Measurements from ENCODE around the gene TEAD1. TPM values are rescaled to one million over a fixed set of nuclear protein-coding genes. Genes with fewer than 3 reads are reported as not detected.
A peak's percentile ranks its signal among the peaks of the same experiment; 100 is the strongest.

TEAD1 gene
- polyA plus RNA-seq, 2 of the 4 experiments (the other 2 are of a cell fraction) = 111 to 112 TPM

DNA sequence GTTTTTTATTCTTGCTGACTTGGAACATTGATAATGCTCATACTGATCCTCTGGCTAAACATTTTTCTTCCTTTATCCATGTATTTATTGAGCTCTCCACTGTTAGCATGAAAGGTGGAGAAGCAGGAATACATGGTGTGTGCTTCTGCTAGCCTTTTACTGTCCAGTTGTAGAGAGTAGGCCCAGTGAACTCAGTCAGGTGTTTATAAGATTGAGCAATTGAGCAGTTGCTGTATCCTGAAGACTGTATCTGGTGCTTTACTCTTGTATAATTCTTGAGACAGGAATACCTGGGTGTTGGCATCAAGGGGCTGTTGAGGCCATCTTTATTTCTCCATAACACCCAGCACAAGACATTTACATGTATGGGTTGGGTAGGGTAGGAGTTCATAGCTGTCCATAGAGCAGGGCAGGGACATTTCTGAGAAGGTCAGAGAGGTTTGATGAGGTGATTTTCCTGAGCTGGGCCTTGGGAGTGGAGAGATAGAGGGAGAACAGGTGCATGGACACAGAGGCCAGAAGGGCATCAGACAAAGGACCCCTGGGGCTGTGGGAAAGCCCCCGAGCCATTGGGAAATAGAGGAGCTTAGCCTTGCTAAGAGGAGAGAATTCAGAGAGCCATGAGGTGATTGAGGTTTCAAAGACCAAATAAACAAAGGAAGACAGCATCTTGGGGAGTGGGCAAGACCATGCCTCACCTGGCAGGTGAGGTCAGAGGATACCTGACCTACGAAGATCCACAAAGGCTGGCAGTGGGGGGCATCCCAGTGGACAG, 155.5 kb downstream of the TEAD1 start:
- CTCF ChIA-PET = interaction anchor here (0.5 to 1.5 kb wide), 6 partner anchors 12 to 541 kb away, joined by 3 to 5 read pairs (median 3); no protein-coding TSS in a partner anchor
- Histone ChIP-seq H3K4me3 (no peak overlapping the region), H3K9me3 (no peaks in the 10 kb centered on the region), H3K27ac (peak overlapping the region in 1 of 2 experiments; percentile 38; a peak in 2 of 6 replicates), H3K4me1 (peaks cover 82% of the 10 kb centered on the region), H3K4me2 (0 out of 3 replicates have a peak overlapping the region, but pooled peaks have one; percentile 88)
- FAIRE-seq (no peak), ATAC-seq (no peak), DNase-seq (ENCODE audit: low read depth in 1 of 2, low spot score in 1 of 2) (no peak)
- WGBS (ENCODE audit: missing lambda C conversion rate) = 90% methylated on average over 2 of the region's 2 CpGs
- POLR2A ChIA-PET = no interaction called here
- no peak for TF ChIP-seq ZC3H11A (IDR thresholded peaks at IDR 0.05)
- TF ChIP-seq, protein P1, sequence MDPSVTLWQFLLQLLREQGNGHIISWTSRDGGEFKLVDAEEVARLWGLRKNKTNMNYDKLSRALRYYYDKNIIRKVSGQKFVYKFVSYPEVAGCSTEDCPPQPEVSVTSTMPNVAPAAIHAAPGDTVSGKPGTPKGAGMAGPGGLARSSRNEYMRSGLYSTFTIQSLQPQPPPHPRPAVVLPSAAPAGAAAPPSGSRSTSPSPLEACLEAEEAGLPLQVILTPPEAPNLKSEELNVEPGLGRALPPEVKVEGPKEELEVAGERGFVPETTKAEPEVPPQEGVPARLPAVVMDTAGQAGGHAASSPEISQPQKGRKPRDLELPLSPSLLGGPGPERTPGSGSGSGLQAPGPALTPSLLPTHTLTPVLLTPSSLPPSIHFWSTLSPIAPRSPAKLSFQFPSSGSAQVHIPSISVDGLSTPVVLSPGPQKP (IDR thresholded peaks at IDR 0.05; ENCODE audit: low read depth, low read length) = no peak
- no peak for TF ChIP-seq POLR2A (IDR thresholded peaks at IDR 0.05; ENCODE audit: low read length)
- no peak for TF ChIP-seq TP53 (CRISPR knock-in tag; IDR thresholded peaks at IDR 0.05)
- TF ChIP-seq HOXA7 (CRISPR knock-in tag; IDR thresholded peaks at IDR 0.05) = no peak
- no peak for TF ChIP-seq ZSCAN20 (CRISPR knock-in tag; IDR thresholded peaks at IDR 0.05)
- TF ChIP-seq, protein P2, sequence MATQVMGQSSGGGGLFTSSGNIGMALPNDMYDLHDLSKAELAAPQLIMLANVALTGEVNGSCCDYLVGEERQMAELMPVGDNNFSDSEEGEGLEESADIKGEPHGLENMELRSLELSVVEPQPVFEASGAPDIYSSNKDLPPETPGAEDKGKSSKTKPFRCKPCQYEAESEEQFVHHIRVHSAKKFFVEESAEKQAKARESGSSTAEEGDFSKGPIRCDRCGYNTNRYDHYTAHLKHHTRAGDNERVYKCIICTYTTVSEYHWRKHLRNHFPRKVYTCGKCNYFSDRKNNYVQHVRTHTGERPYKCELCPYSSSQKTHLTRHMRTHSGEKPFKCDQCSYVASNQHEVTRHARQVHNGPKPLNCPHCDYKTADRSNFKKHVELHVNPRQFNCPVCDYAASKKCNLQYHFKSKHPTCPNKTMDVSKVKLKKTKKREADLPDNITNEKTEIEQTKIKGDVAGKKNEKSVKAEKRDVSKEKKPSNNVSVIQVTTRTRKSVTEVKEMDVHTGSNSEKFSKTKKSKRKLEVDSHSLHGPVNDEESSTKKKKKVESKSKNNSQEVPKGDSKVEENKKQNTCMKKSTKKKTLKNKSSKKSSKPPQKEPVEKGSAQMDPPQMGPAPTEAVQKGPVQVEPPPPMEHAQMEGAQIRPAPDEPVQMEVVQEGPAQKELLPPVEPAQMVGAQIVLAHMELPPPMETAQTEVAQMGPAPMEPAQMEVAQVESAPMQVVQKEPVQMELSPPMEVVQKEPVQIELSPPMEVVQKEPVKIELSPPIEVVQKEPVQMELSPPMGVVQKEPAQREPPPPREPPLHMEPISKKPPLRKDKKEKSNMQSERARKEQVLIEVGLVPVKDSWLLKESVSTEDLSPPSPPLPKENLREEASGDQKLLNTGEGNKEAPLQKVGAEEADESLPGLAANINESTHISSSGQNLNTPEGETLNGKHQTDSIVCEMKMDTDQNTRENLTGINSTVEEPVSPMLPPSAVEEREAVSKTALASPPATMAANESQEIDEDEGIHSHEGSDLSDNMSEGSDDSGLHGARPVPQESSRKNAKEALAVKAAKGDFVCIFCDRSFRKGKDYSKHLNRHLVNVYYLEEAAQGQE (IDR thresholded peaks at IDR 0.05) = no peak
- TF ChIP-seq EHMT2 (IDR thresholded peaks at IDR 0.05; ENCODE audit: low read depth) = no peak
- TF ChIP-seq, protein P3, sequence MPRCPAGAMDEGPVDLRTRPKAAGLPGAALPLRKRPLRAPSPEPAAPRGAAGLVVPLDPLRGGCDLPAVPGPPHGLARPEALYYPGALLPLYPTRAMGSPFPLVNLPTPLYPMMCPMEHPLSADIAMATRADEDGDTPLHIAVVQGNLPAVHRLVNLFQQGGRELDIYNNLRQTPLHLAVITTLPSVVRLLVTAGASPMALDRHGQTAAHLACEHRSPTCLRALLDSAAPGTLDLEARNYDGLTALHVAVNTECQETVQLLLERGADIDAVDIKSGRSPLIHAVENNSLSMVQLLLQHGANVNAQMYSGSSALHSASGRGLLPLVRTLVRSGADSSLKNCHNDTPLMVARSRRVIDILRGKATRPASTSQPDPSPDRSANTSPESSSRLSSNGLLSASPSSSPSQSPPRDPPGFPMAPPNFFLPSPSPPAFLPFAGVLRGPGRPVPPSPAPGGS (IDR thresholded peaks at IDR 0.05) = no peak
- TF ChIP-seq NR3C1 (IDR thresholded peaks at IDR 0.05) = no peak
- TF ChIP-seq, protein P4, sequence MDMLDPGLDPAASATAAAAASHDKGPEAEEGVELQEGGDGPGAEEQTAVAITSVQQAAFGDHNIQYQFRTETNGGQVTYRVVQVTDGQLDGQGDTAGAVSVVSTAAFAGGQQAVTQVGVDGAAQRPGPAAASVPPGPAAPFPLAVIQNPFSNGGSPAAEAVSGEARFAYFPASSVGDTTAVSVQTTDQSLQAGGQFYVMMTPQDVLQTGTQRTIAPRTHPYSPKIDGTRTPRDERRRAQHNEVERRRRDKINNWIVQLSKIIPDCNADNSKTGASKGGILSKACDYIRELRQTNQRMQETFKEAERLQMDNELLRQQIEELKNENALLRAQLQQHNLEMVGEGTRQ (IDR thresholded peaks at IDR 0.05) = no peak
- TF ChIP-seq SREBF2 (IDR thresholded peaks at IDR 0.05) = no peak
- TF ChIP-seq JUN (IDR thresholded peaks at IDR 0.05) = no peak
- TF ChIP-seq, protein P5, sequence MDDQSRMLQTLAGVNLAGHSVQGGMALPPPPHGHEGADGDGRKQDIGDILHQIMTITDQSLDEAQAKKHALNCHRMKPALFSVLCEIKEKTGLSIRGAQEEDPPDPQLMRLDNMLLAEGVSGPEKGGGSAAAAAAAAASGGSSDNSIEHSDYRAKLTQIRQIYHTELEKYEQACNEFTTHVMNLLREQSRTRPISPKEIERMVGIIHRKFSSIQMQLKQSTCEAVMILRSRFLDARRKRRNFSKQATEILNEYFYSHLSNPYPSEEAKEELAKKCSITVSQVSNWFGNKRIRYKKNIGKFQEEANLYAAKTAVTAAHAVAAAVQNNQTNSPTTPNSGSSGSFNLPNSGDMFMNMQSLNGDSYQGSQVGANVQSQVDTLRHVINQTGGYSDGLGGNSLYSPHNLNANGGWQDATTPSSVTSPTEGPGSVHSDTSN (IDR thresholded peaks at IDR 0.05) = no peak
- no peak for TF ChIP-seq FOSL2 (IDR thresholded peaks at IDR 0.05)
- no peak for TF ChIP-seq FOSL2 (CRISPR knock-in tag; IDR thresholded peaks at IDR 0.05)

DNA sequence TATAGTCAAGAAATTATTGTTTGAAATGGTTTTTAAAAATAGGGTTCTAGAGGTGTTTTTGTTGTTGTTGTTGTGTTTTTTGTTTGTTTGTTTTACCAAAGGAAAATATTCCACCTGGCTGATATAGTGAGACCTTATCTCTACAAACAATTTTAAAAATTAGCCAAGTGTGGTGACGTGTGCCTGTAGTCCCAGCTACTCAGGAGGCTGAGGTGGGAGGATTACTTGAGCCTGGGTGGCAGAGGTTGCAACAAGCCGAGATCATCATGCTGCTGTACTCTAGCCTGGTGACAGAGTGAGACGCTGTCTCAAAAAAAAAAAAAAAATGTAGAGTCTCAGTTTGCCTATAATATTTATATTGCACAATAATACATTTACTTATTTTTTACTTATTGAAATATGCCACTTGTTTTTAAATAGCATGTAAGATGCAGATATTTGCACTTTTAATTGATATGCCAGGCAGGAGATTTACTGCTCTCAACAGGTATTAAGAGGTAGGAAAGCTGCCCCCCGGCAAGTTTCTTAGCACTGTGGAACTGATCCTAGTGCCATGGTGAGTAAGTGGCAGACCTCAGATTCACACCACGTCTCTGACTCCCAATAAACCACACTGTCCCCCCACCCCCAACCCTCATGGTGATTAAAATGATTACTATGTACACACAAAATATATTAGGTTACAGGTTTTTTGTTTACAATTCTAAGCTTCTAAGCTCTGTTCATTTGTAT, 157.4 kb downstream of the TEAD1 start:
- H3K4me3 ChIP-seq = no peak overlapping the region
- peak overlapping the region in 1 of 2 experiments; percentile 37; a peak in 2 of 6 replicates for H3K27ac ChIP-seq
- ATAC-seq (no peak), FAIRE-seq (no peak), DNase-seq (ENCODE audit: low read depth in 1 of 2, low spot score in 1 of 2) (no peak)
- WGBS (ENCODE audit: missing lambda C conversion rate) = 71% methylated on average over 5 of the region's 5 CpGs
- ChIA-PET CTCF (interaction anchor here (0.6 to 1.2 kb wide), 3 partner anchors 9 to 62 kb away, joined by 3 to 4 read pairs (median 3); no protein-coding TSS in a partner anchor), POLR2A (no interaction called here)
- no peaks in the 10 kb centered on the region for H3K9me3 ChIP-seq
- H3K4me2 ChIP-seq = peak overlapping the region; percentile 21; the same call in 1 of the 3 replicates
- peaks cover 82% of the 10 kb centered on the region for H3K4me1 ChIP-seq
- no peak for TF ChIP-seq NFE2L2 (conservative IDR thresholded peaks at IDR 0.05; ENCODE audit: low read length)
- no peak for TF ChIP-seq TP53 (CRISPR knock-in tag; IDR thresholded peaks at IDR 0.05)
- no peak for TF ChIP-seq CHD4 (IDR thresholded peaks at IDR 0.05; ENCODE audit: borderline replicate concordance)
- TF ChIP-seq SMC3 (IDR thresholded peaks at IDR 0.05) = no peak
- no peak for TF ChIP-seq HEYL (CRISPR knock-in tag; IDR thresholded peaks at IDR 0.05)
- TF ChIP-seq, protein P1 (IDR thresholded peaks at IDR 0.05; ENCODE audit: low read depth, low read length) = no peak
- TF ChIP-seq, protein P2 (IDR thresholded peaks at IDR 0.05) = no peak

All from A549 (cell line).